K562 (cell line): Measurements from ENCODE around the gene CAPN2. TPM values are rescaled to one million over a fixed set of nuclear protein-coding genes. Genes with fewer than 3 reads are reported as not detected.

ENCODE experiments used
- C11orf30 ChIP-seq: fragments of 450-650 bp; IDR thresholded peaks from 2 replicates; pipeline ENCODE4 v1.6.1; 2016; ENCODE audit warnings: low read depth, mild to moderate bottlenecking
- CBFA2T3 ChIP-seq: fragments of 450-650 bp; IDR thresholded peaks from 2 replicates; pipeline ENCODE4 v1.6.1; 2017
- CC2D1A ChIP-seq: fragments of 450-650 bp; IDR thresholded peaks from 2 replicates; pipeline ENCODE4 v1.6.1; 2017; ENCODE audit warnings: mild to moderate bottlenecking
- CHD2 ChIP-seq: IDR thresholded peaks from 2 replicates; pipeline ENCODE4 v1.6.1; 2011; ENCODE audit warnings: low read depth, low read length
- CREM ChIP-seq: IDR thresholded peaks from 2 replicates; pipeline ENCODE4 v1.6.1; 2014; ENCODE audit warnings: antibody characterized with exemption, low read depth
- FOXK2 ChIP-seq, 2 experiments: fragments of 450-650 bp; IDR thresholded peaks in 1 of 2; conservative IDR thresholded peaks in 1 of 2; 2 replicates each; pipeline ENCODE4 v1.6.1; 2016; ENCODE audit warnings: low read depth in 2 of 2, mild to moderate bottlenecking in 1 of 2
- HDAC3 ChIP-seq: fragments of 450-650 bp; IDR thresholded peaks from 2 replicates; pipeline ENCODE4 v1.6.1; 2018; ENCODE audit warnings: borderline replicate concordance, mild to moderate bottlenecking, moderate library complexity; ENCODE audit not compliant: partially characterized antibody
- HDAC8 ChIP-seq: fragments of 450-650 bp; IDR thresholded peaks from 2 replicates; pipeline ENCODE4 v1.6.1; 2016; ENCODE audit warnings: mild to moderate bottlenecking, missing genetic modification characterization, moderate library complexity, missing compliant biosample characterization
- HNRNPLL ChIP-seq: fragments of 200-400 bp; formaldehyde crosslinking; IDR thresholded peaks from 2 replicates; pipeline ENCODE4 v1.6.1; 2017; ENCODE audit warnings: low read length, low read depth, mild to moderate bottlenecking; ENCODE audit not compliant: poor library complexity, severe bottlenecking
- MTF1 ChIP-seq: fragments of 250-450 bp; sonication (Bioruptor Pico); IDR thresholded peaks from 2 replicates; pipeline ENCODE4 v1.9.0; 2021; ENCODE audit warnings: moderate library complexity, mild to moderate bottlenecking, inconsistent platforms, borderline replicate concordance
- NFYB ChIP-seq: IDR thresholded peaks from 2 replicates; pipeline ENCODE4 v1.6.1; 2011; ENCODE audit warnings: mild to moderate bottlenecking, moderate library complexity; ENCODE audit not compliant: insufficient read length; ENCODE audit errors: extremely low read depth
- PURB ChIP-seq: sonication (generic); formaldehyde crosslinking; IDR thresholded peaks from 2 replicates; pipeline ENCODE4 v1.9.0; 2021; ENCODE audit warnings: low read depth, mild to moderate bottlenecking, missing genetic modification reagents
- RBM22 ChIP-seq: fragments of 200-400 bp; formaldehyde crosslinking; IDR thresholded peaks from 2 replicates; pipeline ENCODE4 v1.6.1; 2018; ENCODE audit warnings: low read length, low read depth; ENCODE audit not compliant: poor library complexity, severe bottlenecking
- RFX1 ChIP-seq: fragments of 450-650 bp; IDR thresholded peaks from 2 replicates; pipeline ENCODE4 v1.6.1; 2016; ENCODE audit warnings: mild to moderate bottlenecking, moderate library complexity
- SIX5 ChIP-seq, 2 experiments: IDR thresholded peaks; 2 replicates each; pipeline ENCODE4 v1.6.1; 2011; ENCODE audit warnings: low read length in 2 of 2, borderline replicate concordance in 1 of 2, low read depth in 1 of 2, mild to moderate bottlenecking in 1 of 2, moderate library complexity in 1 of 2; ENCODE audit not compliant: insufficient read depth in 1 of 2
- SOX6 ChIP-seq: fragments of 450-650 bp; IDR thresholded peaks from 2 replicates; pipeline ENCODE4 v1.6.1; 2014; ENCODE audit warnings: mild to moderate bottlenecking
- SREBF1 ChIP-seq: fragments of 150-350 bp; IDR thresholded peaks from 2 replicates; pipeline ENCODE4 v1.6.1; 2014; ENCODE audit warnings: antibody characterized with exemption, low read depth, low read length, borderline replicate concordance
- TAF9B ChIP-seq: fragments of 450-650 bp; IDR thresholded peaks from 2 replicates; pipeline ENCODE4 v1.6.1; 2018; ENCODE audit warnings: mild to moderate bottlenecking; ENCODE audit not compliant: partially characterized antibody
- THRB ChIP-seq: fragments of 450-650 bp; formaldehyde crosslinking; conservative IDR thresholded peaks from 2 replicates; pipeline ENCODE4 v1.4.0; 2022; ENCODE audit warnings: mild to moderate bottlenecking, missing genetic modification characterization
- UBTF ChIP-seq, 2 experiments: IDR thresholded peaks; 2 replicates each; pipeline ENCODE4 v1.6.1; 2012; ENCODE audit warnings: improper control_type of control experiment in 2 of 2, low read depth in 2 of 2, low read length in 2 of 2, borderline replicate concordance in 1 of 2
- ZBTB34 ChIP-seq: fragments of 250-450 bp; sonication (Bioruptor Pico); IDR thresholded peaks from 2 replicates; pipeline ENCODE4 v1.8.0; 2021; ENCODE audit warnings: mild to moderate bottlenecking, moderate library complexity
- ZNF395 ChIP-seq: fragments of 200-800 bp; sonication (Bioruptor generic); IDR thresholded peaks from 2 replicates; pipeline ENCODE4 v1.6.1; 2017; ENCODE audit warnings: missing genetic modification characterization, missing compliant biosample characterization
- polyA plus RNA-seq, 8 experiments: library from polyadenylated mRNA; depleted of rRNA in 4 of 8; stranded (reverse) in 5 of 8; unstranded in 3 of 8; fragments of >200 nt; fragmentation: Nextera tagmentation in 2 of 8; fragmentation: Illumina TruSeq in 1 of 8; extraction: Ambion mirVana in 2 of 8; extraction: Trizol in 1 of 8; gene quantifications; 2 replicates each; pipeline versions ENCODE4 v1.2.1 to v1.2.3, GENCODE V29; 2011 to 2014; ENCODE audit warnings: inconsistent platforms in 1 of 8, missing spikeins in 1 of 8
- total RNA-seq, 7 experiments: library from RNA; depleted of rRNA in 6 of 7; stranded (reverse); fragments of >200 nt in 6 of 7; fragmentation: Illumina TruSeq in 2 of 7; extraction: Trizol in 2 of 7; gene quantifications; 2 replicates each; pipeline versions ENCODE4 v1.2.1 to v1.2.3, GENCODE V29; 2011 to 2021; ENCODE audit warnings: low replicate concordance in 1 of 7

CAPN2 gene
- total and polyA plus RNA-seq, 9 of the 15 experiments (the other 6 are each of a cell fraction or from before 2014, with no cell fraction given), result 24.6 to 157 (median 101) TPM

GRCh38 chr1:223700942-223701637, 11.2 kb upstream of the CAPN2 start (continued):
- no peak for TF ChIP-seq THRB (CRISPR knock-in tag)
- TF ChIP-seq SREBF1, result no peak
- no peak for TF ChIP-seq MTF1 (CRISPR knock-in tag)
- no peak for TF ChIP-seq HDAC8 (tag)
- no peak for TF ChIP-seq RBM22
- no peak for TF ChIP-seq CHD2
- TF ChIP-seq PURB, result no peak
- no peak for TF ChIP-seq ZBTB34 (CRISPR knock-in tag)
- no peak for TF ChIP-seq HNRNPLL
- no peak for TF ChIP-seq SOX6
- TF ChIP-seq UBTF (IDR thresholded peaks at IDR 0.05; ENCODE audit: borderline replicate concordance in 1 of 2, low read depth in 2 of 2, low read length in 2 of 2), result peak; percentile 59 to 97; a peak in 3 of 4 replicates
- no peak for TF ChIP-seq RFX1
- no peak for TF ChIP-seq HDAC3
- TF ChIP-seq CBFA2T3, result peak; percentile 32; the same call in 1 of the 2 replicates
- no peak; a peak in 1 of 4 replicates for TF ChIP-seq FOXK2 (conservative IDR thresholded peaks at IDR 0.05 in 1 of 2, IDR thresholded peaks at IDR 0.05 in 1 of 2; ENCODE audit: low read depth in 2 of 2)
- no peak for TF ChIP-seq CC2D1A
- TF ChIP-seq TAF9B, result no peak
- peak; percentile 99 for TF ChIP-seq C11orf30
- TF ChIP-seq NFYB, result no peak
- peak; percentile 61; the same call in 1 of the 2 replicates for TF ChIP-seq CREM
- no peak for TF ChIP-seq SIX5 (IDR thresholded peaks at IDR 0.05; ENCODE audit: borderline replicate concordance in 1 of 2, insufficient read depth in 1 of 2, low read depth in 1 of 2, low read length in 2 of 2)
- no peak for TF ChIP-seq ZNF395 (CRISPR knock-in tag)
